Measurements from ENCODE around the gene GPR137. TPM values are rescaled to one million over a fixed set of nuclear protein-coding genes. Genes with fewer than 3 reads are reported as not detected.

The GPR137 gene

GRCh38 chr11:64337538-64338249 is 52.0 kb downstream of the GPR137 start:
- H3K79me1 ChIP-seq (ENCODE audit: low read length): no peaks in the 10 kb centered on the region

GRCh38 chr11:64338716-64339115 is 53.1 kb downstream of the GPR137 start:
- peaks cover 5% of the 10 kb centered on the region for H3K4me1 ChIP-seq (ENCODE audit: control insufficient read depth, low read depth, low read length)
- no peak overlapping the region for H3K23ac ChIP-seq (ENCODE audit: low read length)
- H4K8ac ChIP-seq (ENCODE audit: low read depth, low read length): no peak overlapping the region
- H2AK5ac ChIP-seq (ENCODE audit: low read length): no peak overlapping the region
- no peak overlapping the region for H2BK15ac ChIP-seq (replicated peaks; ENCODE audit: low read depth)
- H3K79me1 ChIP-seq (ENCODE audit: low read length): no peaks in the 10 kb centered on the region
- H3K36me3 ChIP-seq (ENCODE audit: control insufficient read depth, insufficient read depth, low read length): no peaks in the 10 kb centered on the region
- H2BK5ac ChIP-seq (ENCODE audit: low read length): no peak overlapping the region
- H3K79me2 ChIP-seq (ENCODE audit: control insufficient read depth, insufficient read depth, low read length): no peaks in the 10 kb centered on the region
- no peak overlapping the region for H3K4me2 ChIP-seq (ENCODE audit: low read length)
- no peak overlapping the region for H3K4ac ChIP-seq (ENCODE audit: low read depth, low read length)
- no peak overlapping the region for H3K4me3 ChIP-seq (ENCODE audit: low read length)
- H3K56ac ChIP-seq (ENCODE audit: low read length): no peak overlapping the region
- DNase-seq: no peak
- no peak overlapping the region for H2BK120ac ChIP-seq (ENCODE audit: low read depth, low read length)
- H3K18ac ChIP-seq (ENCODE audit: low read length): no peak overlapping the region
- no peaks in the 10 kb centered on the region for H3K27me3 ChIP-seq (ENCODE audit: insufficient read depth, low read length, poor library complexity)
- H3K9ac ChIP-seq (ENCODE audit: low read length): no peak overlapping the region
- no peak overlapping the region for H4K5ac ChIP-seq (ENCODE audit: low read length)
- no peak overlapping the region for H3K27ac ChIP-seq (ENCODE audit: low read depth, low read length)
- WGBS (ENCODE audit: extremely low coverage, insufficient coverage, low lambda C conversion rate): no CpG with 5 or more reads among the region's 8 CpGs

More at GRCh38 chr11:64337538-64338249, 52.0 kb downstream of the GPR137 start:
- Histone ChIP-seq H3K4me3 (ENCODE audit: low read length) (no peak overlapping the region), H3K4ac (ENCODE audit: low read depth, low read length) (no peak overlapping the region), H2BK5ac (ENCODE audit: low read length) (no peak overlapping the region), H3K9ac (ENCODE audit: low read length) (no peak overlapping the region), H3K4me2 (ENCODE audit: low read length) (no peak overlapping the region), H3K18ac (ENCODE audit: low read length) (no peak overlapping the region), H4K8ac (ENCODE audit: low read depth, low read length) (no peak overlapping the region), H4K5ac (ENCODE audit: low read length) (no peak overlapping the region), H3K27ac (ENCODE audit: low read depth, low read length) (no peak overlapping the region), H3K36me3 (ENCODE audit: control insufficient read depth, insufficient read depth, low read length) (no peaks in the 10 kb centered on the region), H2BK120ac (ENCODE audit: low read depth, low read length) (no peak overlapping the region), H3K23ac (ENCODE audit: low read length) (no peak overlapping the region), H3K56ac (ENCODE audit: low read length) (no peak overlapping the region), H3K27me3 (ENCODE audit: insufficient read depth, low read length, poor library complexity) (no peaks in the 10 kb centered on the region), H3K79me2 (ENCODE audit: control insufficient read depth, insufficient read depth, low read length) (no peaks in the 10 kb centered on the region), H2AK5ac (ENCODE audit: low read length) (no peak overlapping the region), H3K4me1 (ENCODE audit: control insufficient read depth, low read depth, low read length) (peaks cover 5% of the 10 kb centered on the region), H2BK15ac (replicated peaks; ENCODE audit: low read depth) (no peak overlapping the region)
- no CpG with 5 or more reads among the region's 8 CpGs for WGBS (ENCODE audit: extremely low coverage, insufficient coverage, low lambda C conversion rate)
- no peak for DNase-seq

Small RNA genes within 50 kb of the gene (small RNA-seq; reads per million reads assigned to genes)
- gene RF00019 (ENCODE audit: insufficient read depth): not detected

Measured in mesendoderm (in vitro differentiated cells).